ENCODE data around the gene CDH5. TPM values are rescaled to one million over a fixed set of nuclear protein-coding genes. Genes with fewer than 3 reads are reported as not detected.
"Not testable (repeated sequence)": the region's sequence is repeated elsewhere in the genome, so short reads cannot be mapped to it uniquely, and the experiment has no call there.

CDH5 gene
- total RNA-seq, 1 donor from 2014 or later: 42.9 TPM

DNA sequence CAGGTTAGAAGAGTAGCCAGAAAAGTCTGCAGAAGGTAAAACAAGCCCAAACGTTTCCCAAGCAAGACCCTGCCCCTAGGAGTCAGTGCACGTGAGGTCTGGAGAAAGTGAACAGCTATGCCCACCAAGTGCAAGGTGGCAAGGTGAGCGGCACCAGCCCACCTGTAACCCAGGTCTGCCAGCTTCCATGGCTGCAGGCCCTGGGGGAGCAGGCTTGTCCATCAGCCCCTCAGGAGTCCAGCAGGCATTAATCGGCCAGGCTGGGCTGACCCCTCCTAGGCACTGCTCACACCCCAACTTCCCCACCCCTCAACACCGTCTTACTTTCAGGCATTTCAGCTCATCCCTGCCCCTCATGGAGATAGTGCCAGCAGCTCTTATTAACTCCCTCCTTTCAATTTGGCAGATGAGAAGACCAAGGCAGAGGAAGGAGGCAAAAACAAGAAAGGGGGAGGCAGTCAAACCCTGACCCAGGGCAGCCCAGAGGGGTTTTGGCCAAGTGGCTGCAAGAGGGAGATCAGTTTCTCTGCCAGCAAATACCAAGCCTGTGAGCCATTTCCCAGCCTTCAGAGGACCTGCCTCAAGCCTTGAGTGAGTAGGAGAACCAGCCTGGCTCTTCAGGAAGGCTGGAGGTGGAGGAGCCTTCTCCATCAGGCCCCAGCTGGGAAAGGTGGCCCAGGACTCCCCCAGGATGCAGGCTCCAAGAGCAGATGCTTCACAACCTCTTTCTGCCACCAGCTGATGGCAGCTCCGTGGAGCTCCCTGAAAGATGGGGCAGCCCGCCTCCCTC, 75.3 kb downstream of the CDH5 start:
- DNase-seq: no peak
- intact Hi-C loops (cut with DNase I): no loop called here
- no peak for ATAC-seq (ENCODE audit: poor library complexity)

DNA sequence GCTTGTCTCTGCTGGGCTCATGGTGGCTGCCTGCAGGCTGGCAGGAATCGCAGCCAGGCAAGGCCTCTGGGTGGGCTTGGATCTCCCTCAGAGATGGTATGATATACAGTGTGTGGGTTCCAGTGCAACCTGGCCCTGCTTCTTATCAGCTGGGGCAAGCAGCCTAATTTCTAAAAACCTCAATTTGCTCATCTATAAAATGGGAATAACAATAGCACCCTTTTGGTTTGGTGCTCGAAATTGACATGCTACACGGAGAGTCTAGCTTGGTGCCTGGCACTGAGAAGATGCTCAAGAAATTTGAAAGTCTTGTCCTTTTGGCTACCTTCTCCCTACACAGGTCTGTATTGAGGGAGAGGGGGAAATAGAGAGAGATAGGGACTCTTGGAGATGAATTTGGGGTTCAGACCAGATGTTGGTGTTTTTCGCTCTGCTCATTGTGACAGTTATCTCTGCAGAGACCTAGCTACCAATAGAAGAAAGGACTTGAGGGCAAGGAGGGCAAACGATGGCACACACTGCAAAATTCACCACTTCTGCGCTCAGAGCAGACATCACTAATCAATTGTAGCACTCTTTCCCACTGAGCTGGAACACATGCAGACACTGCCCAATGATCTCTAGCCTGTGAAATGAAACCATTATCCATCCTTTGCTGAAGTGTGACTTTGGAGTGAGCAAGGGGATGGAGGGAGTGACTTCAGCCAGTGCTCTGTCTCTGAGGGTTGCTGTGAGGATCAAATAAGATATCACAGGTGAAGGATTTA, 76.2 kb downstream of the CDH5 start:
- no peak for DNase-seq
- ATAC-seq (ENCODE audit: poor library complexity): no peak
- intact Hi-C loops (cut with DNase I): no loop called here

- intact Hi-C loops (cut with DNase I): no loop called here
- ATAC-seq (ENCODE audit: poor library complexity) (no peak), DNase-seq (no peak)
These were observed 76.8 kb downstream of the CDH5 start for GRCh38 chr16:66443269-66443652.

DNA sequence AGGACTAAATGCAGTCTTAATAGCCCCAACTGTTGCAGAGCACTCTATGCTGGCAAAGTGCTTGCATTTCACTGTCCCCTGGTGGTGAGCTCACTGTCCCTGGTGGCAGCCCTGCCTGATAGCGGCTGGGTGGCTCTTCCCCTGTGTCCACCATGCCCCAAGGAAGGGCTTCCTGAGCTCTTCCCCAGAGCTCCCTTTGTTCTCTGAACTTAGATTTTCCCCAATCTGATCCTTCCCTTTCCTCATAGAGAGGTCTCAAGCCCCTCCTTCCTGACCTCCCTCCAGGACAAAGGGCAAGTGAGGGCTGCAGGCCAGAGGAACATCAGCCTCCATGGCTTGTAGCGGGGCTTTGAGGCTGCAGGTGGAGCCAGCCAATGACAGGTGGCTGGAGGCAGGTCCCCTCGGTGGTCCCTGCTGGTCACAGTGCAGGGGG, 77.6 kb downstream of the CDH5 start:
- no peak for DNase-seq
- intact Hi-C loops (cut with DNase I): no loop called here
- ATAC-seq (ENCODE audit: poor library complexity): no peak

GRCh38 chr16:66446737-66447136, 80.2 kb downstream of the CDH5 start:
- intact Hi-C loops (cut with DNase I): no loop called here
- DNase-seq: no peak
- peak; percentile 68 for ATAC-seq (ENCODE audit: poor library complexity)

DNA sequence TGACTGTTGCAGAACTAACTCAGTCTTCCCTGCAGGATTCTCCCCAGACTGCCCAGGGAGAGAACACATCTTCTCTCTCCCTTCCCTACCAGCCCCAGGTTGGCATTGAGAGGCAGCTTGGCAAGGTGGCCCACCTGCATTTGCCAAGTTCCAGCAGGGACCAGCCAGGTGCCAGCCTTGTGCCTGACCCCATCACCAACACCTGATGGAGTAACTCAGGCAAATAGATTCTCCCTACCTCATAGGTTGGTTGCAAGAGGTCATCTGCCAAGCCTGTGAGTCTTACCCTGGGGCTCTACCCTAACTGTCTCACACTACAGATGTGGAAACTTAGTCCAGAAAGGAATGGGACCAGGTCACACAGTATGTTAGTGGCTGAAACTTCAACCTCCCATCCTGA, 81.0 kb downstream of the CDH5 start:
- intact Hi-C loops (cut with DNase I): no loop called here
- ATAC-seq (ENCODE audit: poor library complexity): no peak
- no peak for DNase-seq

- DNase-seq: peak; percentile 11
- intact Hi-C loops (cut with DNase I): no loop called here
- ATAC-seq (ENCODE audit: poor library complexity): no peak
These were observed 85.1 kb downstream of the CDH5 start for GRCh38 chr16:66451548-66451947.

- intact Hi-C loops (cut with DNase I); ATAC-seq (ENCODE audit: poor library complexity); DNase-seq: not testable (repeated sequence)
These were observed 86.7 kb downstream of the CDH5 start for GRCh38 chr16:66453230-66453629.

Other genes with a start within 250 kb of the CDH5 start
- 1.4 TPM for gene BEAN1, start 60.6 kb downstream of the CDH5 start, total RNA-seq
- gene TK2, start 183.4 kb downstream of the CDH5 start, total RNA-seq: 19.5 TPM
- 10.4 TPM for gene CKLF, start 185.9 kb downstream of the CDH5 start, total RNA-seq
- gene CMTM1, start 199.7 kb downstream of the CDH5 start, total RNA-seq: 1.3 TPM
- 0.46 TPM for gene CMTM2, start 212.8 kb downstream of the CDH5 start, total RNA-seq
- gene CMTM3, start 238.0 kb downstream of the CDH5 start, total RNA-seq: 10.1 TPM

Data from Right ventricle myocardium superior (tissue), 1 donor.